ENCODE measurements around the gene ITGA11. TPM values are rescaled to one million over a fixed set of nuclear protein-coding genes. Genes with fewer than 3 reads are reported as not detected.

ITGA11 gene
- total RNA-seq, 1 donor from 2014 or later, result 6.3 TPM

GRCh38 chr15:68389936-68390817, 41.8 kb downstream of the ITGA11 start:
- DNase-seq (ENCODE audit: low read depth in 2 of 2), result peak; percentile 80 to 96

- DNase-seq (ENCODE audit: low read depth in 2 of 2), result peak in 1 of 2 donors; percentile 16
Observed at GRCh38 chr15:68389041-68389930, 42.7 kb downstream of the ITGA11 start.

- DNase-seq (ENCODE audit: low read depth in 2 of 2), result no peak
Observed at GRCh38 chr15:68387381-68388143, 44.4 kb downstream of the ITGA11 start.

- no peak for DNase-seq (ENCODE audit: low read depth in 2 of 2)
Observed at GRCh38 chr15:68386587-68387288, 45.2 kb downstream of the ITGA11 start.

GRCh38 chr15:68385671-68386586, 46.0 kb downstream of the ITGA11 start:
- no peak for DNase-seq (ENCODE audit: low read depth in 2 of 2)

- DNase-seq (ENCODE audit: low read depth in 2 of 2), result no peak
Observed at GRCh38 chr15:68385240-68385561, 46.8 kb downstream of the ITGA11 start.

- peak; percentile 87 to 91 for DNase-seq (ENCODE audit: low read depth in 2 of 2)
Observed at GRCh38 chr15:68384451-68385239, 47.3 kb downstream of the ITGA11 start.

- peak; percentile 65 to 68 for DNase-seq (ENCODE audit: low read depth in 2 of 2)
Observed at GRCh38 chr15:68383161-68384074, 48.5 kb downstream of the ITGA11 start.

GRCh38 chr15:68382286-68383007, 49.5 kb downstream of the ITGA11 start:
- DNase-seq (ENCODE audit: low read depth in 2 of 2), result no peak

GRCh38 chr15:68380456-68380855, 51.5 kb downstream of the ITGA11 start:
- no peak for DNase-seq (ENCODE audit: low read depth in 2 of 2)

- peak; percentile 66 to 69 for DNase-seq (ENCODE audit: low read depth in 2 of 2)
Observed at GRCh38 chr15:68379759-68380290, 52.1 kb downstream of the ITGA11 start.

- no peak for DNase-seq (ENCODE audit: low read depth in 2 of 2)
Observed at GRCh38 chr15:68379058-68379758, 52.8 kb downstream of the ITGA11 start.

- no peak for DNase-seq (ENCODE audit: low read depth in 2 of 2)
Observed at GRCh38 chr15:68378595-68378994, 53.4 kb downstream of the ITGA11 start.

- DNase-seq (ENCODE audit: low read depth in 2 of 2), result no peak
Observed at GRCh38 chr15:68377766-68378165, 54.2 kb downstream of the ITGA11 start.

GRCh38 chr15:68376447-68377060, 55.4 kb downstream of the ITGA11 start:
- no peak for DNase-seq (ENCODE audit: low read depth in 2 of 2)

- DNase-seq (ENCODE audit: low read depth in 2 of 2), result no peak
Observed at GRCh38 chr15:68375716-68376220, 56.2 kb downstream of the ITGA11 start.
